Mucosa of rectum (tissue), 2 donors: ENCODE data around the gene KCNQ4.

Experiments used
- H3K27ac ChIP-seq, 2 donors: one replicate each; pipeline ENCODE4 v1.7.0; 2013; ENCODE audit warnings: inconsistent platforms in 2 of 2, low read depth in 2 of 2, low read length in 2 of 2
- H3K27me3 ChIP-seq, 2 donors: one replicate each; pipeline ENCODE4 v1.7.0; 2013; ENCODE audit warnings: low read length in 2 of 2; ENCODE audit not compliant: control insufficient read depth in 2 of 2, insufficient read depth in 2 of 2
- H3K36me3 ChIP-seq, 2 donors: one replicate each; pipeline ENCODE4 v1.7.0; 2013; ENCODE audit warnings: low read length in 2 of 2; ENCODE audit not compliant: control insufficient read depth in 2 of 2, insufficient read depth in 2 of 2
- H3K4me1 ChIP-seq, 2 donors: one replicate each; pipeline ENCODE4 v1.7.0; 2013; ENCODE audit warnings: low read length in 2 of 2, mild to moderate bottlenecking in 1 of 2; ENCODE audit not compliant: control insufficient read depth in 2 of 2, insufficient read depth in 2 of 2
- H3K4me3 ChIP-seq, 2 donors: one replicate each; pipeline ENCODE4 v1.7.0; 2013; ENCODE audit warnings: low read length in 2 of 2
- H3K9ac ChIP-seq, 2 donors: one replicate each; pipeline ENCODE4 v1.7.0; 2013; ENCODE audit warnings: low read length in 2 of 2, low read depth in 1 of 2, mild to moderate bottlenecking in 1 of 2
- H3K9me3 ChIP-seq, 2 donors: one replicate each; pipeline ENCODE4 v1.7.0; 2013; ENCODE audit warnings: low read length in 2 of 2; ENCODE audit not compliant: control insufficient read depth in 2 of 2
- donor health status: healthy.
- donor health status: Normal muscosa, but diverticular disease.

Gene KCNQ4

GRCh38 chr1:40766017-40766416, 17.6 kb upstream of the KCNQ4 start:
- H3K4me1 ChIP-seq, result no peaks in the 10 kb centered on the region
- no peak overlapping the region for H3K9ac ChIP-seq
- no peaks in the 10 kb centered on the region for H3K9me3 ChIP-seq
- no peak overlapping the region for H3K27ac ChIP-seq
- H3K4me3 ChIP-seq, result no peak overlapping the region
- H3K36me3 ChIP-seq, result peaks cover 81 to 83% of the 10 kb centered on the region in 2 donors
- H3K27me3 ChIP-seq, result no peaks in the 10 kb centered on the region

- no peaks in the 10 kb centered on the region for H3K9me3 ChIP-seq
- peaks cover 79 to 83% of the 10 kb centered on the region in 2 donors for H3K36me3 ChIP-seq
- H3K4me3 ChIP-seq, result no peak overlapping the region
- no peaks in the 10 kb centered on the region for H3K27me3 ChIP-seq
- no peaks in the 10 kb centered on the region for H3K4me1 ChIP-seq
- H3K9ac ChIP-seq, result no peak overlapping the region
- no peak overlapping the region for H3K27ac ChIP-seq
These were observed 17.0 kb upstream of the KCNQ4 start for GRCh38 chr1:40766560-40766959.

- H3K36me3 ChIP-seq, result peaks cover 74 to 78% of the 10 kb centered on the region in 2 donors
- H3K9ac ChIP-seq, result no peak overlapping the region
- H3K4me1 ChIP-seq, result no peaks in the 10 kb centered on the region
- H3K4me3 ChIP-seq, result no peak overlapping the region
- H3K27ac ChIP-seq, result no peak overlapping the region
- no peaks in the 10 kb centered on the region for H3K9me3 ChIP-seq
- no peaks in the 10 kb centered on the region for H3K27me3 ChIP-seq
These were observed 15.2 kb upstream of the KCNQ4 start for GRCh38 chr1:40768146-40768990.

GRCh38 chr1:40769815-40770214, 13.8 kb upstream of the KCNQ4 start:
- Histone ChIP-seq H3K9ac (no peak overlapping the region), H3K36me3 (peaks cover 61 to 65% of the 10 kb centered on the region in 2 donors)

GRCh38 chr1:40770296-40771070, 13.1 kb upstream of the KCNQ4 start:
- peaks cover 54 to 59% of the 10 kb centered on the region in 2 donors for H3K36me3 ChIP-seq

More at GRCh38 chr1:40769815-40770214, 13.8 kb upstream of the KCNQ4 start:
- Histone ChIP-seq H3K27me3 (no peaks in the 10 kb centered on the region), H3K4me1 (no peaks in the 10 kb centered on the region), H3K4me3 (no peak overlapping the region), H3K27ac (no peak overlapping the region), H3K9me3 (no peaks in the 10 kb centered on the region)

GRCh38 chr1:40772146-40772955, 11.2 kb upstream of the KCNQ4 start:
- H3K27ac ChIP-seq, result no peak overlapping the region
- H3K9me3 ChIP-seq, result no peaks in the 10 kb centered on the region
- H3K27me3 ChIP-seq, result no peaks in the 10 kb centered on the region
- H3K4me1 ChIP-seq, result no peaks in the 10 kb centered on the region
- H3K4me3 ChIP-seq, result no peak overlapping the region
- no peak overlapping the region for H3K9ac ChIP-seq
- H3K36me3 ChIP-seq, result peaks cover 35 to 48% of the 10 kb centered on the region in 2 donors

More at GRCh38 chr1:40770296-40771070, 13.1 kb upstream of the KCNQ4 start:
- no peak overlapping the region for H3K4me3 ChIP-seq
- H3K4me1 ChIP-seq, result no peaks in the 10 kb centered on the region
- no peaks in the 10 kb centered on the region for H3K27me3 ChIP-seq
- H3K9ac ChIP-seq, result no peak overlapping the region
- H3K27ac ChIP-seq, result no peak overlapping the region
- H3K9me3 ChIP-seq, result no peaks in the 10 kb centered on the region

GRCh38 chr1:40773748-40774265, 9.8 kb upstream of the KCNQ4 start:
- no peak overlapping the region for H3K9ac ChIP-seq
- H3K36me3 ChIP-seq, result peaks cover 27 to 40% of the 10 kb centered on the region in 2 donors
- no peaks in the 10 kb centered on the region for H3K27me3 ChIP-seq
- no peak overlapping the region for H3K27ac ChIP-seq
- H3K4me3 ChIP-seq, result no peak overlapping the region
- H3K9me3 ChIP-seq, result no peaks in the 10 kb centered on the region
- H3K4me1 ChIP-seq, result no peaks in the 10 kb centered on the region

- H3K9ac ChIP-seq, result no peak overlapping the region
- no peaks in the 10 kb centered on the region for H3K9me3 ChIP-seq
- no peaks in the 10 kb centered on the region for H3K27me3 ChIP-seq
- peaks cover 21 to 34% of the 10 kb centered on the region in 2 donors for H3K36me3 ChIP-seq
- H3K27ac ChIP-seq, result no peak overlapping the region
- no peaks in the 10 kb centered on the region for H3K4me1 ChIP-seq
- H3K4me3 ChIP-seq, result no peak overlapping the region
These were observed 9.2 kb upstream of the KCNQ4 start for GRCh38 chr1:40774266-40774998.
